Umbilical cord (tissue), 2 donors: ENCODE results near the gene MIGA1. TPM values are rescaled to one million over a fixed set of nuclear protein-coding genes. Genes with fewer than 3 reads are reported as not detected.
A peak's percentile ranks its signal among the peaks of the same experiment; 100 is the strongest.

Source experiments
- DNase-seq: peaks from one replicate; pipeline ENCODE4 v3.0.0-alpha.2; 2015; ENCODE audit warnings: low spot score
- total RNA-seq: library from RNA; depleted of rRNA; stranded (reverse); fragments of >200 nt; gene quantifications from one replicate; pipeline ENCODE4 v1.2.3, GENCODE V29; 2014; ENCODE audit warnings: low replicate concordance; ENCODE audit not compliant: insufficient read depth

MIGA1 gene
- total RNA-seq, 1 donor from 2014 or later = 26.0 TPM

GRCh38 chr1:77845951-77846350 is 66.5 kb downstream of the MIGA1 start:
- no peak for DNase-seq

- DNase-seq = no peak
Measured at GRCh38 chr1:77846966-77847365, 67.5 kb downstream of the MIGA1 start.

GRCh38 chr1:77847621-77848080 is 68.2 kb downstream of the MIGA1 start:
- no peak for DNase-seq

GRCh38 chr1:77850082-77850481 is 70.6 kb downstream of the MIGA1 start:
- DNase-seq = no peak

- DNase-seq = no peak
Measured at GRCh38 chr1:77857552-77857951, 78.1 kb downstream of the MIGA1 start.

- no peak for DNase-seq
Measured at GRCh38 chr1:77858725-77859124, 79.3 kb downstream of the MIGA1 start.

- no peak for DNase-seq
Measured at GRCh38 chr1:77859248-77859647, 79.8 kb downstream of the MIGA1 start.

- no peak for DNase-seq
Measured at GRCh38 chr1:77866296-77866695, 86.8 kb downstream of the MIGA1 start.

- DNase-seq = no peak
Measured at GRCh38 chr1:77872645-77873044, 93.2 kb downstream of the MIGA1 start.

GRCh38 chr1:77873461-77873860 is 94.0 kb downstream of the MIGA1 start:
- no peak for DNase-seq

- no peak for DNase-seq
Measured at GRCh38 chr1:77874804-77875445, 95.5 kb downstream of the MIGA1 start.

- DNase-seq = no peak
Measured at GRCh38 chr1:77876884-77877283, 97.4 kb downstream of the MIGA1 start.

- no peak for DNase-seq
Measured at GRCh38 chr1:77881061-77881460, 101.6 kb downstream of the MIGA1 start.

GRCh38 chr1:77882411-77882810 is 103.0 kb downstream of the MIGA1 start:
- DNase-seq = no peak

GRCh38 chr1:77888081-77888780 is 108.8 kb downstream of the MIGA1 start, which contains the start of gene NEXN:
Gene NEXN, plus strand, starts transcription at chr1:77888624. Its CDS starts 27,483 bp downstream, at chr1:77916107.
- peak; percentile 88 for DNase-seq

GRCh38 chr1:77888781-77889642 is 109.6 kb downstream of the MIGA1 start:
- peak; percentile 77 for DNase-seq

GRCh38 chr1:77889671-77890070 is 110.2 kb downstream of the MIGA1 start:
- DNase-seq = no peak

- no peak for DNase-seq
Measured at GRCh38 chr1:77891200-77891599, 111.8 kb downstream of the MIGA1 start.

- DNase-seq = no peak
Measured at GRCh38 chr1:77899647-77900320, 120.3 kb downstream of the MIGA1 start.

GRCh38 chr1:77900687-77901293 is 121.3 kb downstream of the MIGA1 start:
- DNase-seq = peak; percentile 43

GRCh38 chr1:77905603-77906002 is 126.2 kb downstream of the MIGA1 start:
- no peak for DNase-seq
